Endometrial microvascular endothelial cells (primary cell): Measurements from ENCODE around the gene ADAP1. TPM values are rescaled to one million over a fixed set of nuclear protein-coding genes. Genes with fewer than 3 reads are reported as not detected.
"Not testable (repeated sequence)": the region's sequence is repeated elsewhere in the genome, so short reads cannot be mapped to it uniquely, and the experiment has no call there.

Source experiments
- in situ Hi-C: cut with HindIII; loops from 2 replicates; pipeline ENCODE4 v1.10.0; 2017; ENCODE audit warnings: low sequenced_read_pairs, low pct_unique_long_range_greater_than_20kb; ENCODE audit errors: inconsistent ontology term
- total RNA-seq: library from RNA; depleted of rRNA; stranded (reverse); fragments of >200 nt; gene quantifications from one replicate; pipeline ENCODE4 v1.2.3, GENCODE V29; 2015; ENCODE audit errors: inconsistent ontology term

ADAP1 gene
- total RNA-seq, 1 donor from 2014 or later: 6.4 TPM

DNA sequence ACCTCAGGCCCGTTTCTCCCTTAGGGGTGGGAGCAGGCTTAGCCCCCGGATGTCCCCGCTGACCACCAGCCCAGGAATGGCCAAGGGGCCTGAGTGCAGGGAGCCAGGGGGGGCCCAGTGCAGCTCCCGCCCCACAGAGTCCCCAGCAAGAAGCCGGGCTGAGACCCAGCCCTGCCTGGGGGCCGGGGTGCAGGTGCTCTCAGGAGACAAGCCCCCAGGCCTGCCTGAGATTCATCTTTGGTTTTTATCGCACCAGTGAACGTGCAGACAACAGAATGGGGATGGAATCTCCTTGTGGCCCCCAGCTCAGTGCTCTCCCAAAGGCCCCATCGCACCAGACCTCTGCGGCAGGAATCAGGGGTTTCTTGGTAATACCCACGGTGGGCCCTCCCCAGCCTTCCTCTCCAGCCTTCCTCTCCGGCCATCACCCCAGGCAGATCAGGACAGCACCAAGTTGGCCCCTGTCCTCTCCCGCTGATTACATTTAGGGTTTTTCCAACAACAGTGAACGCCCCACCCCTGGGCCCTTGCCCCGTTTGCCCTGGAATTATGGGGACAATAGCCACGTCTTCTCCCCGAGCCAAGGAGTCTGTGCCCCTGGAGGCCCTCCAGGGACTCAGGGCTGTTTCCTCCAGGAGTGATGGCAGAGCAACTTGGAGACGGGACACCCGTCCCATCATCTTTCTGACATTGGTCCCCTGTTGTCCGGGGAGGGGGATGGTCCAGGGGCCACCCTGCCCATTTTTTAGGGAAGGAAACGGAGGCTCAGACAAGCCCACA is 22.4 kb downstream of the ADAP1 start:
- in situ Hi-C loops: no loop called here

DNA sequence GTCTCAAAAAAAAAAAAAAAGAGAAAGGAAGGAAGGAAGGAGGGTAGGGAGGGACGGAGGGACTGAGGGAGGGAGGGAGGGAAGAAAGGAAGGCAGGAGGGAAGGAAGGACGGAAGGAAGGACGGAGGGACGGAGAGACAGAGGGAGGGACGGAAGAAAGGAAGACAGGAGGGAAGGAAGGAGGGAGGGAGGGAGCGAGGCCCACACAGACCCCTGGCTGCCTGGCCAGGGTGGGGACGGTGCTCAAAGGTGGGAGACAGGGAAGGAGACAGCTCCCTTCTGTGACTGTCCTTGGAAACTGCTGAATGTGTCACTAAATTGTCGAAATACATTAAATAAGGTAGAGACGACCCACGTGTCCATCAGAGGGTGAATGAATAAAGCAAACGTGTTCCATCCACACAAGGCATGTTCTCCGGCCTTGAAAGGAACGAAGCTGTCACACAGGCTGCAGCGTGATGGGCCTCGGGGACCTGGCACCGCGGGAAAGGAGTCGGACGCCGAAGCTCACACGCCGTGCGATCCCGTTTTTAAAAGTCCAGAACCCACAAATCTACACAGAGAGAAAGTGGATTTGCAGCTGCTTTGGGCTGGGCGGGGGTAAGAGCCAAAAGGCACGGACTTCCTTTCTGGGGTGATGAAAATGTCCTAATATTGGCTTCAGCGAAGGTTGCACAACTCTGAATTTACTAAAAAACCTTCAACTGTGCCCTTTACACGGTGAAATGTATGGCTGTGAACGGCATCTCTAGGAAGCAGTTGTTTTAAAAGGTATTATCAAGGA is 23.3 kb downstream of the ADAP1 start:
- in situ Hi-C loops: no loop called here

DNA sequence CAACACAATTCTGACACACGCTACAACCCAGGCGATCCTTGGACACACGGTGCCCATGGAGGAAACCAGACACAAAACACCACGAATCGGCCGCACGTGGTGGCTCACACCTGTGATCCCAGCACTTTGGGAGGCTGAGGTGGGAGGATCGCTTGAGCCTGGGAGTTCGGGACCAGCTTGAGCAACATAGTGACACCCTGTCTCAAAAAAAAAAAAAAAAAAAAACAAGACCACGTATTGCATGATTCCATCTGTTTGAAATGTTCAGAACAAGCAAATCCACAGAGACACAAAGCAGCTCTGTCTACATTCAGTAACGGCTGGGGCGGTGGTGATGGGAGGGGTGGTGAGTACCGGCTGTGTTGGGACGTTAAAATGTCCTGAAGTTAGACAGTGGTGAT is 25.2 kb downstream of the ADAP1 start:
- in situ Hi-C loops: no loop called here

DNA sequence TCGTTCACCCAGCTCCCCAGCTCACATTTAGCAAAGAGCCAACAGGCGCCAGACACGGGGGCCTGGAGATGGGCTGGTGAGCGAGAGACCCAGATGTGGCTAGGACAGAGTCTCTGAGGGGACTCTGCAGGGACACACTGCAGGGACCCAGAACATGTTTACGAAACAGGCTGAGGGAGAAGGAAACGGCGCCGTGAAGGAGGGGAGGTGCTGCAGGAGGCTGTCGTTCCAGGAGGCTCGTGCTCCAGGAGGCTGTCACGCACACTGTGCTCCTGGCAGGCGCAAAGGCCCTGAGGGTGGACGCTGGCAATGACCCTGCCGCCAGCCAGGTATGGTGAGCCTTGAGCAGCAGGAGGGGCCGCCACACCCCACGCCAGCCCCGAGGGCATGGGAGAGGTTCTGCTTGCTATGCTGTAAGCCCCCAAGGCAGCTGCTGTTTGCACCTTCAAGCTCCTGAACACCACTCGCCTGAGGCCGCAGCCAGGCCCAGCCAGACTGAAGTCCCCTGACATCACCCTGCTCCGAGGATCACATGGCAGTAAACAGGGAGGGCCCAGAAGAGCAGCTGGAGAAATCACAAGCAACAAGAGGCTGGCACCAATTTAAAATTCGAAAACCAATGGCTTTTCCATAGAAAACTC is 27.3 kb downstream of the ADAP1 start:
- in situ Hi-C loops: no loop called here

DNA sequence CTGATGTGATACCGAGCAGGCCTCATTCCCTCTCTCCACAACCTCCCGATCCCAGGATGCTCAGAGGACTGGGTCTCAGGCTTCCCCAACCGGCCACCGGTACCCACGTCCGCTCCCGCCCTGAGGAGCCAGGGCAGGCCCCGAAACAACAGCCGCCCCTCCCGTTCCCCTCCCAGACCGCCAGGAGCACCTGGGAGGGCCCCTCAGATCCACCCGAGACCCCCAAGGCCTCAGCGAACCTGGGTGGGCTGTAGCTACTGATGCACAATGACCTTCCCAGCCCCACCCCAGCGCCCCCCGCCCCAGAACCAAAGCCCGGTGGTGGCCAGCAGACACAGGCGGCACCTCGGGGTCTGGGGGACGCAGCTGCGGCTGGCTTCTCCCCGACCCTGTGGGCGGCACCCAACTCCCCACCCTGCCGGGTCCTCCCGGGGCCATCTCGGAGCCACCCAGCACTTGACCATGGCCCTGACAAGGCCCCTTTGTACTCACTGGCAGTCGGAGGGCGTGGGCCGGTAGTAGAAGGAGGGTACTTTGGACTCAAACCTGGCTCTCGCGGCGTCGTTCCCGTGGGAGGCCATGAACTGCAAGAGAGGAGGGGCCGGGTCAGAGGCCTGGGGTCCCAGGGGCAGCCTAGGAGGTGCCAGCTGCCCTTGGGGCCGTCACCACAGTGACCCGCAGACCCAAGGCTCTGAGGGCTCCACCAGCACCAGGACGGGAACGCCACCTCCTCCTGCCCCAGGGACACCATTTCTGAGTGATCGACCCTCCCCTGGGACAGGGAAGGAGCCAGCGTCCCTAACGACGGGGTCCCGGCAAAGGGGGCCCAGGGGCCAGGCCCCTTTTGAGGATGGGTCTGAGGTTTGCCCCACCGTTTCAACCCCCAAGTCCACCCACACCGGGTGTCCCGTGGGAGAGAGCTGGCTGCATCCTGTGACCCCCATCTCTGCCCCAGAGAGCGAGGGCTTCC is 28.1 kb downstream of the ADAP1 start:
- in situ Hi-C loops: no loop called here

DNA sequence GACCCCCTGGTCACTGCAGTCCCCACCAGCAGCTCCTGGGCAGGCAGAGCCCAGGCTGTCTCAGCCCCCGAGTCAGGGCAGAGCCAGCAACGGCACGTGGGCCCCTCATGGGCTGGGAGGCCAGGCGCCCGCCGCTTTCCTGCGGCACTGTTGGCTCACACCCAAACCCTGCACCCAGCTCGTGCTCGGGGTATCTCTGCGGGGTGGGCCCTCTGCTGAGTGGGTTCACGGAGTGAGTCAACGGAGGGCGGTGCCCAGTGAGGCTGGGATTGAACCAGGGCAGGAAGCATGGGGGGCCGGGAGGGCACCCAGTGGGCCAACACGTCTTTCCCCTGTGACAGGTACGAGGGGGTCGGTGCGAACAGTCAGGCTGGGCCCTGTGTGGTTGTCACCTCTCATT is 28.9 kb downstream of the ADAP1 start:
- in situ Hi-C loops: no loop called here

DNA sequence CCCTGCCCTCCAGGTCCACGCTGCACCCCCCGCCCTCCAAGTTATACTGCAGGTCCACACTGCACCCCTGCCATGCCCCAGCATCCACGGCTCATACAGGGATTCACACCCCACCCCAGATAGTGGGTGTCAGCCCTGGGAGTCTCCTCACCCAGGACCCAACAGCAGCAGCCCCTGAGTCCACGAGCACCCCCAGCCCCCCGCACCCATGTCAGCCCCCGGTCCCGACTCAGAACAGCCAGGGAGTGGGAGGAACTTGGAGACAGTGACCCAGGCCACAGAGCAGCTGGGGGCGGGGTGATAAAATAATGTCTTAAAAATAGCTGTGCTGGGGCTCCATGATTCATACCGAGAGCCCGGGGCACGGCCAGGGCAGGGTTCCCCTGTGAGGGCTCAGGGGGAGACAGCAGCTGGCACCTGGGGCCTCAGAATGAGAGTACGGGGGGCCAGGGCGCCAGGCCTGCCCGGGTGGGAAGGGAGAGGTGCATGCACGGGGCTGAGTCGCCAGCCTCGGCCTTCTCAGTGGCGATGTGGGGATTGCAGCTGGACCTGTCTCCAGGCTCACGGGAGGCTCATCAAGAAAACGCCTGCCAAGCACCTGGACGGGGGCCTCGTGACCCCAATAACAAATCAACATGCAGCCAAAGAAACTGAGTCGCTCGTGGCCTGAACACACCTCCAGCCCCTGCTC is 29.8 kb downstream of the ADAP1 start:
- in situ Hi-C loops: no loop called here

DNA sequence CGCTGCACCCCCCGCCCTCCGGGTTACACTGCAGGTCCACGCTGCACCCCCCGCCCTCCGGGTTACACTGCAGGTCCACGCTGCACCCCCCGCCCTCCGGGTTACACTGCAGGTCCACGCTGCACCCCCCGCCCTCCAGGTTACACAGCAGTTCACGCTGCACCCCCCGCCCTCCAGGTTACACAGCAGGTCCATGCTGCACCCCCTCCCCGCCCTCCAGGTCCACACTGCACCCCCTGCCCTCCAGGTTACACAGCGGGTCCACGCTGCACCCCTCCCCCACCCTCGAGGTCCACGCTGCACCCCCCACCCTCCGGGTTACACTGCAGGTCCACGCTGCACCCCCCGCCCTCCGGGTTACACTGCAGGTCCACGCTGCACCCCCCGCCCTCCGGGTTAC is 30.4 kb downstream of the ADAP1 start:
- in situ Hi-C loops: not testable (repeated sequence)

DNA sequence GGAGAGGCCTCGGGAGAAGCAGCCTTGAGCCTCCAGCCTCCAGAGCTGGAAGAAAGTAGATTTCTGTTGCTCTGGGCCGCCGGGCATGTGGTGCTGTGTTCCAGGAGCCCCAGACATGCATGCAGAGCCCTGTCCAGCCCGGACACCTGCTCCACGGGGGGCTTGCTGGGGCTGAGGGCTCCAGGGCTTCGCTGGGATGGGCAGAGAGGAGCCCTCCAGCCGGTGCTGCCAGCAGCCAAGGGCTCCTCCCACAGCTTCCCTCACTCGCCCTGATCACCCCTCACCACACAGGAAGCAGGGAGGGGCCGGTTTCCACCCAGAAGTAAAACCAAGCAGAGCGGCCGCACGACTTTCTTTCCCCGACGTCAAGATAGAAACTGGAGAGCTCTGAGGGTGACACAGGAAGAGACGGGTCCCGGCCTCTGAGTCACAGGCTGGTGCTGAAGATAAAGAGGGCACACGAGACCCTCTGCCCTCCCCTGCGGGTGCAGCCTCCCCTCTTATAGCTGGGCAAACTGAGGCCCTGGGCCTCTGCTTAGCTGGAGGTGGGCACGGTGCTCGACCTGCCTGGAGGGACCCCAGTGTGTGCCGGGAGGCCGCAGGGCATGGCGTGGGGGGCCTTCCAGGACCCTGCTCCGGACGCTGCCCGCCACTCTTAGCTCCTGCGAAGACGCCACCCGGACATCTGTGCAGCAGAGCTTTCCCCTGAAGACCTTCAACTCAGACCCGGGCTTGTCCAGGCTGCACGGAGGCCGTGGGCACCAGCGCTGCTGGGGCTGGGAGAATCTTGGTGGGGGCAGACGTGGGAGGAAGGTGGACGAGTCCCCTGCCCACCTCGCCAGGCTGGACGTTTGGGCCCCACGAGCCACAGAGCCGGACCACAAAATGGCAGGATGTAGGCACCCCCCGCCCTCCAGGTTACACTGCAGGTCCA is 31.1 kb downstream of the ADAP1 start:
- in situ Hi-C loops: no loop called here

DNA sequence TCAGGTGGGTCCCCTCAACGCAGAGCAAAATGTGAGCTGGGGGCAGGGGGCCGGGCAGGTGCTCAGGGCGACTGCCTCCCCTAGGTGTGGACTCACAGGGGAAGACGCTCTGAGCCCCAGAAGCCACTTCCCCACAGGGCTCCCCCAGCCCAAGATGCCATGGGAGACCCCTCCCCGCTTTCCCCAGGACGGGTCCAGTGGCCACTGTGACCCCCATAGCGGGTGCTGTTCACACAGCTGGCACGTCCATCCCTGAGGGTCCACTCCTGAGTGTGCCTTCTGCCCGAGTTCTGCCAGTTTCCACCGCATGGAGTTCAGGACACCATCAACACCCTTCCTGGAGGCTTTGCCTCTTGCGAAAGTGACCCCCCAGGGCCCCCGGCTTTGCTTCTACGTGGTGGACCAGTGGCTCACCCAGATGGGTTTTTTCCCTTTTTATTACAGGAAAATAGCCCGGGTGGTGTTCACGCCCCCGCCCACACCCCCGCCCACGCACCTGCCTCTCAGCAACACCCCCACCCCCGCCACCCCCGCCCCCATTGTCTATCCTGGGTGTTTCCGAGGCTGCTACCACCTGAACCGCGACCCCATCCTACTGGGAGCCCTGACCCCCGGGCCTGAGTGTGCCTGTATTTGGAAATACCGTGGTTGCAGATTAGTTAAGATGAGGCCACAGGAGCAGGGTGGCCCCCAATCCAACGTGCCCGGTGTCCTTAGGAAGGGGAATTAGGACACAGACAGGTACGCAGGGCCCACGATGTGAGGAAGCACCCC is 32.0 kb downstream of the ADAP1 start:
- in situ Hi-C loops: no loop called here

DNA sequence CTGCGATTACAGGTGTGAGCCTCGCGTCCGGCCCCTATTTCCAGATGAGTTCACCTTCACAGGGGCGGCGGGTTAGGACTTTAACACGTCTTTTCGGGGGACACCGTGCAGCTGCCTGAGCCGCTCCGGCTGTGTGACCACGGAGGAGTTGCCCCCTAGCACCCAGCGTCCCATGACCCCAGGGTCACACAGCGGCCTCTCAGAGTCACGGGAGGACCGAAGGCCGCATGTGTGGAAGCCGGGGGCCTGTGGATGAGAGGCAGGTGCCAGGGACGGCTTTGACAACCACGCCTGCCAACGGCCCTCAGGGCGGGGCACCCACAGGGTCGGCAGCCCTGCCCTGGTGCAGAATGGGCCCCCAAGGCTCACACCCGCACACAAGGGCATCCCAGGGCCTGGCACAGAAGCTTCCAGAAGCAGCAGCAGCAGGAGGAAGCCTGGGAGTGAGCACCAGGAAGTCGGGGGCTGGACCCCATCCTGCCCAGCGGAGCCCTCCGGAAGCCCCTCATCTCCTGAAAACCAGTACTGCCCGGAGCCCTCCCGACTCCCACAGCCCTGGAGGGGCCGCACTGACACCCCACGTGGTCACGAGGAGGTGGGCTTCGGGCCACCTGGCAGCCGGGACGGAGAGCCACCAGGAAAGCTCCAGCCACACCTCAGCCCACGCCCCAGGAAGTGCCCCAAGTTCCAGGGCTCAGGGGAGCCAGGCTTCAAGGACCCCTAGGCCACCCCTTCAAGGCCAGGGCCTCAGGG is 32.7 kb downstream of the ADAP1 start:
- in situ Hi-C loops: no loop called here

DNA sequence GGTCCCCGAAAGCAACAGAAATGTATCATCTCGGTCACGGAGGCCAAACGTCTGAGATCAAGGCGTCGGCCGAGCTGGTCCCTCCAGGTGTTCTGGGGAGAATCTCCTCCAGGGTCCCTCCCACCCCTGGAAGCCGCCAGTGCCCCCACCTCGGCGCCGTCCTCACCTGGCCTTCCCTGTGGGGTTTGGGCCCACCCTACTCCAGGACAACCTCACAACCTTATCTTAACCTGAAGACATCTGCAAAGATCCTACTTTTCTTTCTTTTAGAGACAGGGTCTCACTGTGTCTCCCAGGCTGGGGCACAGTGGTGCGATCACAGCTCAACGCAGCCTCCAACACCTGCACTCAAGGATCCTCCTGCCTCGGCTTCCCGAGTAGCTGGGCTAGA is 33.4 kb downstream of the ADAP1 start:
- in situ Hi-C loops: no loop called here

DNA sequence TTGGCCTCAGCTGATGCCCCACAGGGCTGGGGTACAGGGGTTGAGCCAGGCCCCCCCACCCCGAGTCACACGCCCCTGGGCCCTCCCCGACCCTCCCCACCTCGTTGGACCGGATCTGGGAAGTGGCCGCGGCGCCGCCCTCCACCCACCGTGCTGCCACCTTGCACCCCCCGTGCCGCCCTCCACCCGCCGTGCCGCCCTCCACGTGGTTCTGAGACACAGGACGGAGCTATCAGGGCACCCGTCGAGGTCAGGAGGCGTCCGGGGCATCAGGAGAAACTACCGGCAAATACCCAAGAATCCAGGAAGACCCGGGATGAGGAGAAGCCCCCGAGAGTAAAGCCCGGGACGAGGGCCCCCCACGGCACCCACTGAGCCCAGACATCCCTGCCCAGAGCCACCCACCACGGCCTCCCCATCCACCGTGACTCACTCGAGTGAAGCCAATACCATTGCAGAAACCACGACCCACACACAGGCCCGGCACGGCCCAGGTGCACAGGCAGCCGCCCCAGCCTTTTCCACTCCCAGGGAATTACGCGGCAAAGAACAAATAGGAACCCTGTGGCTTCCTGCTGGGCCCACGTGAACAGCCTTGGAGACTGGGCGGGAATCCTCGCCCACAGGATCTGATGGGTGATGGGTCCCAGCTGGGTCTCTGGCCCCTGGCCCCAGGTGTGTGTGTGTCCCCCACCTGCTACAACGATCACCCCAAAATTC is 34.0 kb downstream of the ADAP1 start:
- in situ Hi-C loops: no loop called here

DNA sequence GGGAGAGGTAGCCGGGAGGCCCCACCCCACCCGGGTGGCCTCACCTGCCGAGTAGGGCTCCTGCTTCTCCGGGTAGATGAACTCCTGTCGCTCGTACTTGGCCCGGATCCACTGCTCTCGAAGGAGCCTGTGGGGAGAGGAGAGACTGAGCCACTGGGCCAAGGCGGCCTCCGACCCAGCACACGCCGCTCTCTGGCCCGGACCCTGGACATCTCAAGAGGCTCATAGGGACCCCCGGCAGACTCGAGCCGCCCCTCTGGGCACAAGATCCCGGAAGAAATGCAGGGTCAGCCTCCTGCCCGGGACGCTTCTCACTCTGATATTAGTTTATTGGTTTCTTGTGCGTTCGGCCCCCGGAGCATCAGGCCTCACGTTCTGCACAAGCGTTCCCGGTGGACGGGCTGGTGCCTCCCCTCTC is 34.5 kb downstream of the ADAP1 start:
- in situ Hi-C loops: no loop called here

DNA sequence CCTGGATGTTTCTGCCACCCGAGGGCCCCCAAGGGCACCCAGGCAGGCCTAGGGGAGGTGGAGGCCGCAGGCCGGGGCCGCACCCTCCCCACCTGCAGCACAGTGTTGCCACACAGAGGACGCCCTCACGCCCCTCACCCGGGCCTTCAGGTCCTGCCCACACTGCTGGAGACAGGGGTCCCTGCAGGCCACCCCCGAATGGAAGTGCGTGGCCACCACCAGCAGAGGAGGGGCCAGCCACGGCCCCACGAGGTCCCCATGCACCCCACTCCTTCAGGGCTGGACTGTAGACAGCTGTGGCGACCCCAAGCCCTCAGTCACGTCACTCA is 35.4 kb downstream of the ADAP1 start:
- in situ Hi-C loops: no loop called here
